ENCODE results near the gene C8G.

Gene C8G

DNA sequence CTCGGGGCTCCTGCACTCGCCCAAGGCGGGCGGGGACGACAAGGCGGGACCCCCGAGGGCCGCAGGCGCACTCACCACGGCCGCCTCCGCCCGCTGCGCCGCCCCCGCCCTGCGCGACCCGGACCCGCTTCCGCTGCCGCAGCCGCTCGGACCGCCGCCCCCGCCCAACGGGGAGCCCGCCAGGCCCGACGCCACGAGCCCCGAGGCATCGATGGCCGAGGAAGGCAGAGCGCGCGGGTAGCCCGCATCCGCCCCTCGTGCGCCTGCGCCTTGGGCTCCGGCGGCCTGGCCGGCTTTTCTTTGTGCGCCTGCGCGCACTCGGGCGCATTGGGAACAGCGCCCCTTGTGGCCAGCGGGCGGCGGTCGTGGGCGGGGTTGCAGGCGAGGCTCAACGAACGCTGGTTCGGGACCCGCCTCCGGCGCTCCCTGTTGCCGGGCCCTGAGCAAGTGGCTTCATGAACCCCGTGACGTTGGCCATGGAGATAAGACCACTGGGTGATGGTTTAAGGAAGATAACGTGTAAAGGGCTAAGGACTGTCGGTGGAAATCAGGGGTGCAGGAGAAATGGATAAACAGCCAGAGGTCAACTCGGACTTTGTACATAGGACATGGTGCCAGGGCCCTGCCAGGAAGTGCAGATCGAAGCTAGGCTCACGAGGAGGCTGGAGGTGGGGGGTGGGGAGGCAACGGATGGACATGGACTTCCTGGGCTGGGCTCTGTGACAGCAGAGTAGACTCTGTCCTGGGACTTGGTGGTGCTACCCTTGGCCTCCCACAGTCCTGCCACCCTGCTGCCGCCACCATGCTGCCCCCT lies at the start of gene C8G, which contains the start of gene FBXW5:
C8G (plus strand) TSS at position 725 of the 814 bp plus-strand sequence; CDS start at position 803, 78 bp downstream.
FBXW5 (minus strand) TSS at position 220 of the 814 bp plus-strand sequence. CDS start 655 bp downstream, outside the sequence.
- peak; percentile 41 for DNase-seq (ENCODE audit: low read depth, low spot score)
- H3K27ac ChIP-seq: peak within 1 kb of the TSS; percentile 77

DNA sequence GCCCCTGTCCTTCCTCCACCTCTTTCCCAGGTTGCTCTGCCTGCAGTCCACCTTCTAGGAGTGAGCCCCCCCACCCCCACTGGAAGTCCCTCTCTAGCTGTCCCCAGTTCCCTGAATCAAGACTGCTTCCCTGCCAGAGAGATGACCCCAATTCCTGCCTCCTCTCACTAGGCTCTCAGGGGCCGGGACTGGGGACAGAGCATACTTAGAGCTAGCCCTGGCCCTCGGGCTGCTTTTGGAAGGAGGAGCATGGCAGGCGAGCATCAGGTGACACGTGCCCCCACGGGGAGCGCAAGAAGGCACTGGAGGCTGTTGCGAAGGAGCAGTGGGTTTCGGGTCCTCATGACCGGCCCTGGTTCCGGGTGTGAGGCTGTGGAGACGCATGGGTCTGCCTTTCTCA lies 49.0 kb upstream of the C8G start:
- no peak for DNase-seq (ENCODE audit: low read depth, low spot score)
- H3K27ac ChIP-seq: no peak overlapping the region

DNA sequence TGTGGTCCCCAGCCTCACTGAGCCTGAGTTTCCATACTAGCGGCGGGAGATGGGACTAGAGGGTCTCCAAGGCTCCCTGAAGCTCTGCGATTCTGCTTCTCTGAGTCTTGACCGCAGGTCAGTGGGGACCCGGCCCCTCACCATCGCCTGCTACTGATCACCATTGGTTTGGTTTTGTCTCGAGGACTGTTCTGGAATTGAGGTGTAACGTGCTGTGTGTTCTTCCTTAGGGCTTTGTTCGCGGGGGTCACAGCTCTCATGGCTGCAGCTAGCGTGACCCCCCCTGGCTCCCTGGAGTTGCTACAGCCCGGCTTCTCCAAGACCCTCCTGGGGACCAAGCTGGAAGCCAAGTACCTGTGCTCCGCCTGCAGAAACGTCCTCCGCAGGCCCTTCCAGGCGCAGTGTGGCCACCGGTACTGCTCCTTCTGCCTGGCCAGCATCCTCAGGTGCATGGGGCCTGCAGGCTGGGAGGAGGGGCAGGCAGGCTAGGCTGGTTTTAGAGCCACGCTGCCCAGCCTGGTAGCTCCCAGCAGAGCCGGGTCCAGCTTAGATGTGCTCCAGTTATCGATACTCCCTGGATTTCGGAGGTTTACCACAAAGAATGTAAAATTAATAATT lies 46.5 kb upstream of the C8G start:
- no peak for DNase-seq (ENCODE audit: low read depth, low spot score)
- no peak overlapping the region for H3K27ac ChIP-seq

DNA sequence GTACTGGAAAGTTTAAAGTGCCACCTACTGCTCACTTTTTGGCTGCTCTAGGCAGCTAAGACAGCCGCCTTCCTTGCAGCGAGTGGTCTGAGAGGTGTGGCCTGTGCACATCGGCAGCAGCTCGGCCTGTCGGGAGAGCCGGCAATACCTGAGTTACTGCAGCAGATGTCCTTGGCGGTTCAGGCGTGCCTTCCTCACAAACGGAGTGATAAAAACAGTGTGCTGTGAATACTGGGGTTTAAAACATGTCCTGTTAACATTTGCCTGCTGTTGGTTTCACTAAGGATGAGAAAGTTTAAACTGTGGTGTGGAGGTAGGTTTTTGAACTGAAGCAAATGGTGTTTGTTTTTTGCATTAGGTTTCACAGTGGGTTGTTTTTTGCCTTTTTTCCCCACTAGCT lies 45.8 kb upstream of the C8G start:
- DNase-seq (ENCODE audit: low read depth, low spot score): no peak
- peak overlapping the region; percentile 99 for H3K27ac ChIP-seq

DNA sequence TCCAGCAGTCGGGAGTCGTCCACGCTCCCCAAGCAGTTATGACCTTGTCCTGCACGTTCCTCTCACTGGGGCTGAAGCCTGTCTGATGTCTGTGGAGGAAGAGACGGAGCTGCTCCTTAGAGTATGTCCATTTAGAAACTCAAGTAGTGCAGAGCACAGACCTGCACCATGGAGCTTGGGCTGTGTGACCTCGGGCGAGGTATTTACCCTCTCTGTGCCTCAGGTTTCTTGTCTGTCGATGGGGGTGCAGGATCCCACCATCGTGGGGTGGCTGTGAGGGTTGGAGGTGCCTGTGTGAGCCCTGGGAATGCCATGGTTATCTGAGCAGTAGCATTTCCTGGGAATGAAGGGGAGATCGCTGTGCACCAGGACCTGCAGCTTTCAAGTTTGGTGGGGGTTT lies 44.5 kb upstream of the C8G start:
- no peak for DNase-seq (ENCODE audit: low read depth, low spot score)
- peak overlapping the region; percentile 99 for H3K27ac ChIP-seq

DNA sequence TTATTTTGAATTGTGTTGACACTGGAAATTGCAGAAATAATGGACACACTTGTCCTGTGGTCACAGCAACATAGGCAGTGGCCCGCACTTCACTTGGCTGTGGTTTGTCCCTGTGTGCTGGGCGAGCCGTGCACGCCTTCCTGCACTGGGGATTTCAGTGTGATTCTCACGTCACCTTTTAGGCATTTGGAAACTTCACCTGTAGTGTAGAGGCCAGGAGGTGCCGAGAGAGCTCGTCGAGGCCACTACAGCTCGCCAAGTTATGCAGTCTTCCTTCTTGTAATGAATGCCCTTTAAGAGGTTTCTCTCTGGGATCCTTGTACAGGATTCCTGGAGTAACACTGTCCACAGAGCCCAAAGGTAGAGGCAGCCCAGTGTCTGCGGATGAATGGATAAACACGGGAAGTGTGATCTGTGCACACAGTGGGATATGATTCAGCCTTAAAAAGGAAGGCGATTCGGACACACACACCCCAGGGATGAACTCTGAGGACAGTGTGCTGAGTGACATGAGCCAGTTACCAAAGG lies 44.0 kb upstream of the C8G start:
- DNase-seq (ENCODE audit: low read depth, low spot score): no peak
- H3K27ac ChIP-seq: peak overlapping the region; percentile 99

DNA sequence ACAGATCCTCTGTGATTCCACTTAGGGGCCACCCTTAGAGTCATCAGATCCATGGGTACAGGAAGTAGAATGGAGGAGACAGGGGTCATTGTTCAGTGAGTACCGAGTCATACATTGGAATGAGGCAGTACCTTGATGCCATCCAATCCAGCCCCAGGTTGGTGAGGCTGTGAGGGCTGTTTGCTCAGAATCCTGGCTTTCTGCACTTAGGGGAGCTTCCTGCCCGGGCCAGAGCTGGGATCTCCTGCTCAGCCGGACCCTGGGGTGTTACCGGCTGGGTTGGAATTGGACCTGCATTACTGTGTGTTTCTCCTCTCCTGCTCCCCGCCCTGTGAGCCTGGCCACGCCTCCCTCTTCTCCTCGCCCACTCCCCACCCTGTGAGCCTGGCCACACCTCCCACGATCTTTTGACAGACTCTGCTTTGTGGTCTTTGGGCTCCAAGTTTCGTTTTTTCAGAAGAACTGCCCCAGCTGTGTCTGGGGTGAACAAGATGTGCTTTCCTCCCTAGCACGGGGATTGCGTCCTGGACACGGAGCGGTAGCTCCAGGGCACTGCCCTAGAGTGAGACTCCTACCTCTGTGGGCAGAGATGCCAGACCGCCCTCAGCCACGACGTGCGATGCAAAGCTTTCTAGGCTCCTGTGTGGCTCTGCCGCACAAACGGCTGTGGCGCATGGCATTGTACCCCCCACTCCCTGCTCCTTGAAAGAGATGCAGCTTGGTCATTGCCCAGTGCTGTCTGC lies 43.4 kb upstream of the C8G start:
- peak; percentile 78 for DNase-seq (ENCODE audit: low read depth, low spot score)
- H3K27ac ChIP-seq: peak overlapping the region; percentile 99

DNA sequence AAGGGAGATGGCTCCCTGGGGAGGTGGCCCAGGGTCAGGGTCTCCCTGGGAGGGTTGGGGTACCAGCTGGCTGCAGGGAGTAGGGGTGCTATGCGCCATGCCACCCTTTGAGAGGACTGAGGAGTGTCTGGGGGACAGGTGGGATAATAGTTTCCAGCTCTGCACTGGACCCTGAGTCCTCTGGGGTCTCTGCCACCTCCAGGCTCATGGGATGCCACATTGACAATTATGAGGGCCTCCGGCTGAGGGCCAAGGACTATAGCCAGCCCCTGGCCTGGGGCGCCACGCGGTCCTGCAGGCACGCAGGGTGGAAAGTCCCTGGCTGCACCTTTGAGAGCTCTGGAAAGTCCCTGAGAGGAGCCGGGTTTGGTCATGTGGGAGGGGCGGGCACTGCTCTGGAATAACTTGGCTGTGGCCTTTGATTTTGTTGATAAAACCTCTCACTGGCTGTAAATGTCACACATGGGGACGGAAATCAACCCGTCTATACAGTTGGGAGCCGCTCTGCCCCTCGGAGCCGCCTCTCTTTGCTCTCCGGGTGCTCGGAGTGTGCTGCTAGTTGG lies 42.7 kb upstream of the C8G start:
- peak overlapping the region; percentile 99 for H3K27ac ChIP-seq
- peak; percentile 69 for DNase-seq (ENCODE audit: low read depth, low spot score)

DNA sequence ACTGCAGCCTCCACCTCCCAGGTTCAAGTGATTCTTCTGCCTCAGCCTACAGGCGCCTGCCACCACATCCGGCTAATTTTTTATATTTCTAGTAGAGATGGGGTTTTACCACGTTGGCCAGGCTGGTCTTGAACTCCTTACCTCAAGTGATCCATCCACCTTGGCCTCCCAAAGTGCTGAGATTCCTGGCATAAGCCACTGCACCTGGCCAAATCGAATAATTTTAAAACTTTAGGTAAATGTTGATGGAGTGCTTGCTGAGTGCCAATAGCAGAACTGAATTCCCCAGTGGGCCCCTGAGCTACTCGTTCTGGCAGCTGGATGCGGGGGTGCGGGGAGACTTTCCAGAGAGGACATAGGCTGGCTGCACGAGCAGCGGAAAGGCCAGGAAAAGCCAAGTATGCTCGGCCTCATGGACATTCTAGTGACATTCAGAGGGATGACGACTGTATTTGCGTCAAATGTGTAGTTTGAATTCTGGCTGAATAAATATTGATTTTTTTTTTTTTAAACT lies 41.9 kb upstream of the C8G start:
- H3K27ac ChIP-seq: peak overlapping the region; percentile 99
- no peak for DNase-seq (ENCODE audit: low read depth, low spot score)

DNA sequence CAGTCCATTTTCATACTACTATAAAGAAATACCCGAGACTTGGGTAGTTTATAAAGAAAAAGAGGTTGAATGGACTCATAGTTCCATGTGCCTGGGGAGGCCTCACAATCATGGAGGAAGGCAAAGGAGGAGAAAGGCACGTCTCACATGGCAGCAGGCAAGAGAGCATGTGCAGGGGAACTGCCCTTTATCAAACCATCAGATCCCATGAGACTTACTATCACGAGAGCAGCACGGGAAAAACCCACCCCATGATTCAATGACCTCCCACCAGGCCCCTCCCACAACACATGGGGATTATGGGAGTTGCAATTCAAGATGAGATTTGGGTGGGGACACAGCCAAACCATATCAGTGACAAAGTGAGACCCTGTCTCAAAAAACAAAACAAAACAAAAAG lies 38.8 kb upstream of the C8G start:
- no peak overlapping the region for H3K27ac ChIP-seq
- DNase-seq (ENCODE audit: low read depth, low spot score): no peak

DNA sequence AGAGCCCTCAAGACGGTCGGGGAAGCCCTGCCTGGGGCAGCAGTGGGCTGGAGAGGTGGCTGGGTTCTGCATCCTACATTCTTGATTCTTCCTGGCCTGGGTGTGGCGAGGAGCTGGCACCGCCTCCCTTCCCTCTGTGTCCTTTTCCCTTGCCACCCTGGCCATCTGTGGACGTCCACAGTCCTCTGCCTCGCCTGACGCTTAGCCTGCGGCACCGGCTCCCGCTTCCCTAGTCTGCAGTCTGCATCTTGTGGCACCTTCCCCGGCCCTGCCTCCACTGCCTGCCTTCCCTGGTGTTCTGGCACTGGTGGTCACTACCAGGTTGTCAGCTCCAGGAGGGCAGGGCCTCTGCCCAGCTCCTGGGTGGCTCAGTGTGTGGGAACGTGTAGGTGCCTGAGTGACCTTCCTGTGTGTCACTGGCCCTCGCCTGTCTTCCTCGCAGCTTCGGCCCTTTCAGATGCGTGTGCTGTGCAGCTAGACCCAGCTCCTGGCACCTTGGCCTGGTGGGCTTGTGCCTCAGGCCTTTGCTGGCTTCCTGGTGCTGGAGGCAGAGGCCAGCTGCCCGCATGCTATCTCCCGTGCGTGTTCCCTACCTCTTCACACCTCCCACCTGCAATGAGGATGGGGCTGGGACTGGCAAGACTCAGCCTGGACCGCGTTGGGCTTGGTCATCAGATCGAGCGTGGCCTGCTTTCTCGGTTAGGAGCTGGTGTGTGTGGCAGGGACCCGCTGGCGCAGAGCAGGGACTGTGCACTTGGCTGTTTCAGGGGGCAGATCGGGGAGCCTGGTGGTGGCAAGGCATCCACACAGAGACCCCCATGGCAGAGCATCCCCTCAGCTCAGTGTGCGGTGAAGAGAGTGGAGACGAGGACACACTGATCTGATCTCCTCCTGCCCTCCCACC lies 37.8 kb upstream of the C8G start:
- no peak overlapping the region for H3K27ac ChIP-seq

DNA sequence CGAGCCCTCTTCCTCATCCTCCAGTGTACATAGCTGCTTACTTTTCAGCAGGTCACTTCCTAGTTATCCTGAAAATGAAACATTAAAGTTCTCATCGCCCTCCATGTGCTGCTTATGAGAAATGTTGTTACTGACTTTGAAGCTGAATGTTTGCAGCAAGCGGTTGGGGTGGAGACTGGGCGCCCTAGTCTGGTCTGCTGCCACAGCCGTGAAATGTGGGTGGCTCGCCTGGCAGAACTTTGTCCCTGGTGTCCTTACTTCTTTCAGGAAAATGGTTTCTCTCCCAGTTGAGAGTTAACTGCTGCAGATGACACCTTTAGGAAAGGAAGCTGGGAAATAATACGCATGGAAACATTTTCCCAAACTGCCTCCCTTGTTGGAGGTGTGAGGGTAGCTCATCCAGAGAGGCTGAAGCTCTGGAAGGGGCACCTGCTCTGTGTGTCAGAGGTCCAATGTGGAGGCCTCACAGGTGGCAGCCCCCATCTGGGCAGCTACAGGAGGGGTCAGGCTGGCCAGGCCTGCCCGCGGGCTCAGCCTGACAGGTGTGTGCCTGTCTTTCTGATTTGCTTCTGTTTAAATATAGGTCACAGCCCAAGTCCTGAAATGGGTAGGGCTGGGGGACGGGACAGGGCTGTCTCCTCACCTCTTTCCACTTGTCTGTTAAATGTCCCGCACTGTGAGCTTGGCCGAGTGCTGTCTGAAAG lies 34.7 kb upstream of the C8G start:
- no peak for DNase-seq (ENCODE audit: low read depth, low spot score)
- H3K27ac ChIP-seq: no peak overlapping the region

More for the DNA sequence above, 37.8 kb upstream of the C8G start:
- no peak for DNase-seq (ENCODE audit: low read depth, low spot score)

DNA sequence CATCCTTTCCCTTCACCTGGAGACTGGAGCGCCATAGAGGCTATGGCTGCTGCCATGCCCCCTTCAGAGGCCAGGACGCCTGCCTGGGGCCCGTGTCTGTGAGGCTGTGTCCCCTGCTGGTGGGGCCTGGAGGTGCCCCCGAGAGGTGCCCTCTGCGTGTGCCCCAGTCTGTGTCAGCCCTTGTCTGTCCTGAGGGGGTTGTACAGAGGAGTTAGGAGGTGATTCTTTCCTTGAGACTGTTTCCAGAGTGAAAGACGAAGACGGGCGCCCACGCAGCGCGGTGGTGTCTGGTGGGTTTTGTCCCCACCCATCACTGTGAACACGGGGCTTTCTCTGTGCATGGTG lies 34.2 kb upstream of the C8G start:
- H3K27ac ChIP-seq: no peak overlapping the region
- no peak for DNase-seq (ENCODE audit: low read depth, low spot score)

DNA sequence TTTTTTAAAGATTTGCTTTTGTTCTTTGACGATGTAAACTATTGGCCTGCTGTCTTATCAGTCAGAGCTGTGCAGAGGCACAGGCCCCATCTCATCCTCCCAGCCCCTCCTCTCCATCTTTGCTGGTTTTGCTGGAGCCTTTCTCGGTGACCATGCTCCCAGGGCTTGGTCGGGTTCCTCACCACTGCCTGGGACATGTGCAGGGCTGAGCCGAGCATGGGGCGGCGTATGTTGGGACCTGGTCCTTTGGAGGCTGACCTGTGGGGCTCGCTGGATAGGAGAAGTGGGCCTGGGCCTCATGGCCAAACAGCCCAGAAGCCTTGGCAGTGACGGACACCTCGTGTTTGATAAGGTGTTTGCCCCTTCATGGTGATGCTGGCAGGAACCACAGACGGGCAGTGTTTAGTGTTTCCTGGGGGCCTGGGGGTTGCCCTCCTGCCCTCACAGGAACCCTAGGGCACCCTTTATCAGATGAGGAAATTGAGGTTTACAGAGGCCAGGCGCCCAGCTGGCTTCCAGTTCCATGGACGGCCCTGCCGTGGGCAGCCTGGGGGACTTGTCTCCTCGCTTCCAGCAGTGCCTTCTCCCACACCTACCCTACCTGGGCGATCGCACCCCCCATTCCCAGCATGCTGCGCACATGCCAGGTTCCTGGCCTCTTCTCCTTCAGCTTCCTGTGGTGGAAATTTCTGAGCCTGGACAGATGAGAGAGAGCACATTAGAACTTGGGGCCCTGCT lies 31.2 kb upstream of the C8G start:
- H3K27ac ChIP-seq: no peak overlapping the region
- DNase-seq (ENCODE audit: low read depth, low spot score): no peak

DNA sequence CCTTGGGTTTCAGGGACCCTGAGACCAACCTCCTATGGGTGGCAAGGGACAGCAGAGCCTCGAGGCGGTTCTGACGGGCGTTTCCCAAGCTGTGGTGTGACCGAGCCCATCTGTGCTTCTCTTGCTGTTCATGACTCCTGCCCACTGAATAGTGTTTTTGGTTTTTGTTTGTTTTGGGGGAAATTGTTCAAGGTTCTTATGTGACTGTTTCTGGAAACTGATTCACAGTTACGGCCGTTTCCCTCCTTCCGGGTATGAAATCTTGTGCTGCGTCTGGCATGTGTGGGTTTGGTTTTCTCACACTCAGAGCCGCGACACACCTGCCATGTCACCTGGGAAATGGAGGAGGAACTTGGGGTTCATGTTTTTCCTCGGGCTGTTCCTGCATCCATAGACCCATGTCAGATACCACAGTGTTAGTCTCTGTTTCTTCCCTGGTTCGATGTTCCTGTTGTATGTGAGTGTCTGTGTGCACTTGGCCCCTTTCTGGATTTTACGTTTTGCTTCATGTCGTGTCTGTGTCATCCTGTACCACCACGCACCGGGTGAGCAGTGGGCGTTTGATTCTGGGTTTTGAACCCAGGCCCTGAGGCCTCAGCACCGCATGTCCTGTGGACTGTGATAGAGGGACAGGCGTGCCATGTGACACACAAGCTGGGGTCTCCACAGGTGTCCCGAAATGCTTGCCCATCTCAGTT lies 29.3 kb upstream of the C8G start:
- no peak for DNase-seq (ENCODE audit: low read depth, low spot score)
- no peak overlapping the region for H3K27ac ChIP-seq

DNA sequence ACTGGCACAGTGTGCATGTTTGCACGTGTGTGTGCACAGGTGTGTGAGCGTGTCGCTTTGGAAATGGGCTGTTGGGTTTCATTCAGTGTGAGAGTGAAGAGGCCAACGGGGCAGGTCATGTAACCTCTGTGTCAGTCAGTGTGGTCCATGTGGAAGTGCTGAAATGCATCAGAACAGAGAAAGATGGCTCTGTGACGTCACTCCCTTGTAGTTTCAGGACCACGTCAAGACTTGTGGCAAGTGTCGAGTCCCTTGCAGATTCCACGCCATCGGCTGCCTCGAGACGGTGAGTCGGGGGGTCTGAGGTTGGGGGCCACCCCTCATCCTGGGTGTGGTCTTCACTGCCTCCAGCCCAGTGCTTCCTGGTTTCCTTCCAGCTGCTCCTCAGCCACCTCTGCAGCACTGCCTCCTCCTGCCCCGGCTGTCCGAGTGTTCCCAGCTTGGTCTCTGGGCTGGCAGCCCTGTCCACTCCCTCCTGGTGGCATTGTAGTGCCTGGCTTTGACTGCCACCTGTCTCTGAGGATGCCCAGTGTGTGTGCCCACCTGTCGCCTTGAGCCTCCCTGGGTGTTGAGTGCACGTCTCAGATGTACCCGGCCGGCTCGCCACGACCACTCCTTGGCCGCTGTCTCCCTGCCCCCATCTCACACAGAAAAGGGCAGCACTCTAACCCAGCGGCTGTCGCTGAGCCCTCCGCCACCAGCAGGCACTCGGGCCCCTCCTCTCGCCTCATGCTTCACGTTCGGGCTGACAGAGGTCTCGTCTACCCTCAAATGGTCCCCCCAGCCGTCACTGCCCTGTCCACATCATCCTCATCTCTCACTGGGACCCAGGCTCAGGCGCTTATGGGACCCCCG lies 28.5 kb upstream of the C8G start:
- H3K27ac ChIP-seq: no peak overlapping the region

DNA sequence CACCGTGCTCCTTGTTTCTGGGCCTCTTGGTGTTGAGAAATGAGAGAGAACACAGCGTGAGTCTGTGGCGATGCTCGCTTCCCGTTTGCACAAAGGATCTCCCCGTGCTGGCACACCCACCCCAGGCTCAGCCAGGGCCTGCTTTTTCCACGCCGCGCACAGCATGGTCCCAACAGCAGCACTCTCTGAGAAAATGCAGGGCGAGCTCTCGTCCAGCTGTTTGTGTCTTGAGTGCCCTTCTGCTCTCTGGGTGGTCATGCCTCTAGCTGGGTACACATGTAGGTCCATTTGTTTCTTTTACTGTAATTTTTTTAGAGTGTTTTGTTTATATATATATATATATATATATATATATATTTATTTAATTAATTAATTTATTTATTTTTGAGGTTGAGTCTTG lies 27.1 kb upstream of the C8G start:
- H3K27ac ChIP-seq: no peak overlapping the region
- DNase-seq (ENCODE audit: low read depth, low spot score): no peak

More for the DNA sequence above, 28.5 kb upstream of the C8G start:
- DNase-seq (ENCODE audit: low read depth, low spot score): no peak
